ENCODE measurements around the gene TSPAN8.

TSPAN8 gene

DNA sequence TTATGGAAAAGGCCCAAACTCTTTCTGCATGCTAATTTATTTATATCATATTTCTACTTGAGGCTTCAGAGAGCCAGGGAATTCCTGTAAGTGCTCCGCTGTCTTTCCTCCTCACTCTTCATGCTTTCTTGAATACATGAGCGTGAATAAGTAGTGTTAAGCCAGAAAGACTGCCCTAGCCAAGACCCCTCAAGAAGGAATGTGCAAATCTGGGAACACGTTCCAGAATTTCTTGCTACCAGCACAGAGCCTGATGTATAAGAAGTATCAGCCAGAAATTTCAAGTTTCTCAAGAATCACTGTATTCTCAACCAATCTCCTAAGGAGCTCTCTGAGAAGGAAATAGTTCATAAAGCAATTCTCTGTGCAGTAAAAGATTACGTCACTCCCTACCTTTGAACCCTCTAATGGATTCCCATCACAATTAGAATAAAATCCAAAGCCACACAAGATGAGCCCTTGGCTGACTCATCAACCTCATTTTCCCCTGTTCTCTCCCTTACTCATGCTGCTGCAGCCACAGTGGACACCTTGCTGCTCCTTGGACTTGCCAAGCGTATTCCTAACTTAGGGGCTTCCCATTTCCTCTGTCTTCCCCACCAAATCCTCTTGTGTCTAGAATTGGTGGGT is 6.9 kb upstream of the TSPAN8 start:
- no peak overlapping the region for H2AK5ac ChIP-seq (ENCODE audit: low read length)
- no peak overlapping the region for H3K9ac ChIP-seq (ENCODE audit: low read length)
- no peak overlapping the region for H3K4me2 ChIP-seq (ENCODE audit: low read length)
- H3K14ac ChIP-seq (ENCODE audit: low read length): no peak overlapping the region
- no peak overlapping the region for H2AFZ ChIP-seq (ENCODE audit: insufficient read depth, low read length, poor library complexity)
- H2BK5ac ChIP-seq (ENCODE audit: low read depth, low read length, poor library complexity): no peak overlapping the region
- no peak overlapping the region for H3K27ac ChIP-seq (ENCODE audit: low read depth, low read length)
- no peak overlapping the region for H3K23ac ChIP-seq (ENCODE audit: low read length)
- no peak overlapping the region for H4K8ac ChIP-seq (ENCODE audit: low read depth, low read length)
- no peaks in the 10 kb centered on the region for H3K79me1 ChIP-seq (ENCODE audit: low read length)
- no peaks in the 10 kb centered on the region for H3K9me3 ChIP-seq (ENCODE audit: insufficient read depth, low read depth, low read length)
- no peaks in the 10 kb centered on the region for H3K4me1 ChIP-seq (ENCODE audit: control insufficient read depth in 1 of 2, insufficient read depth in 2 of 2, low read length in 2 of 2)
- no peak overlapping the region for H4K12ac ChIP-seq (ENCODE audit: low read depth, low read length)
- H3K36me3 ChIP-seq (ENCODE audit: control insufficient read depth in 1 of 2, insufficient read depth in 2 of 2, low read length in 2 of 2): no peaks in the 10 kb centered on the region
- WGBS (ENCODE audit: extremely low coverage, insufficient coverage, insufficient read length): no CpG with 5 or more reads among the region's 5 CpGs
- no peak overlapping the region for H4K91ac ChIP-seq (ENCODE audit: low read depth, low read length)
- H3K4me3 ChIP-seq (ENCODE audit: low read depth, low read length): no peak overlapping the region
- H3K18ac ChIP-seq (ENCODE audit: low read length): no peak overlapping the region
- H3K79me2 ChIP-seq (ENCODE audit: control insufficient read depth, insufficient read depth, low read length, poor library complexity): no peaks in the 10 kb centered on the region
- no peaks in the 10 kb centered on the region for H3K27me3 ChIP-seq (ENCODE audit: insufficient read depth, low read length)
- H3K4ac ChIP-seq (ENCODE audit: low read depth, low read length): no peak overlapping the region
- no peak overlapping the region for H2BK12ac ChIP-seq (ENCODE audit: low read length)
- H2BK120ac ChIP-seq (ENCODE audit: insufficient read depth, low read length, poor library complexity): no peak overlapping the region
- DNase-seq: no peak

DNA sequence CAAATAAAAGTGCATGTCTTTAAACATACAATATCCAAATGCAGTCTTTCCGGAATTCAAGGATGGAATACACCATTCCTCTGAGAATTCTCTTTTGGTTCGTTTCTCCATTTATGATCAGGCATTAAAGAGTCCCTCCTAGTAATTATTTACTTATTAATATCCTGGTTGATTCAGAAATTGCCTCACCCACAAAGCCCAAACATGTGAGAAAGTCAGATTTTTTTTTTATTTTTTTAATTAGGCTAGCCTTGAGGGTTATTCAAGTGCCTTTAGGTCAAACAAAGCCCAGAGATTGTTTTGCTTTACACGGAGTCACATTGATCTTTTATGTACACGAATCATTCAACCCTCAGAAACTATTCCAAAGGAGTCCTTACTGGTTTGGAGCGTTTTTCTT is 6.4 kb upstream of the TSPAN8 start:
- no peaks in the 10 kb centered on the region for H3K79me1 ChIP-seq (ENCODE audit: low read length)
- H3K27ac ChIP-seq (ENCODE audit: low read depth, low read length): no peak overlapping the region
- no peak overlapping the region for H3K18ac ChIP-seq (ENCODE audit: low read length)
- H2BK5ac ChIP-seq (ENCODE audit: low read depth, low read length, poor library complexity): no peak overlapping the region
- no peak overlapping the region for H4K8ac ChIP-seq (ENCODE audit: low read depth, low read length)
- no peak overlapping the region for H3K4me3 ChIP-seq (ENCODE audit: low read depth, low read length)
- H2AFZ ChIP-seq (ENCODE audit: insufficient read depth, low read length, poor library complexity): no peak overlapping the region
- H2AK5ac ChIP-seq (ENCODE audit: low read length): no peak overlapping the region
- H3K4ac ChIP-seq (ENCODE audit: low read depth, low read length): no peak overlapping the region
- H4K12ac ChIP-seq (ENCODE audit: low read depth, low read length): no peak overlapping the region
- H2BK120ac ChIP-seq (ENCODE audit: insufficient read depth, low read length, poor library complexity): no peak overlapping the region
- H3K14ac ChIP-seq (ENCODE audit: low read length): no peak overlapping the region
- H3K4me2 ChIP-seq (ENCODE audit: low read length): no peak overlapping the region
- H3K9ac ChIP-seq (ENCODE audit: low read length): no peak overlapping the region
- no peaks in the 10 kb centered on the region for H3K4me1 ChIP-seq (ENCODE audit: control insufficient read depth in 1 of 2, insufficient read depth in 2 of 2, low read length in 2 of 2)
- H3K9me3 ChIP-seq (ENCODE audit: insufficient read depth, low read depth, low read length): no peaks in the 10 kb centered on the region
- no peak for DNase-seq
- H3K23ac ChIP-seq (ENCODE audit: low read length): no peak overlapping the region
- no peak overlapping the region for H2BK12ac ChIP-seq (ENCODE audit: low read length)
- no peaks in the 10 kb centered on the region for H3K27me3 ChIP-seq (ENCODE audit: insufficient read depth, low read length)
- WGBS (ENCODE audit: extremely low coverage, insufficient coverage, insufficient read length): no CpG with 5 or more reads among the region's 5 CpGs
- H3K79me2 ChIP-seq (ENCODE audit: control insufficient read depth, insufficient read depth, low read length, poor library complexity): no peaks in the 10 kb centered on the region
- H3K36me3 ChIP-seq (ENCODE audit: control insufficient read depth in 1 of 2, insufficient read depth in 2 of 2, low read length in 2 of 2): no peaks in the 10 kb centered on the region
- no peak overlapping the region for H4K91ac ChIP-seq (ENCODE audit: low read depth, low read length)

DNA sequence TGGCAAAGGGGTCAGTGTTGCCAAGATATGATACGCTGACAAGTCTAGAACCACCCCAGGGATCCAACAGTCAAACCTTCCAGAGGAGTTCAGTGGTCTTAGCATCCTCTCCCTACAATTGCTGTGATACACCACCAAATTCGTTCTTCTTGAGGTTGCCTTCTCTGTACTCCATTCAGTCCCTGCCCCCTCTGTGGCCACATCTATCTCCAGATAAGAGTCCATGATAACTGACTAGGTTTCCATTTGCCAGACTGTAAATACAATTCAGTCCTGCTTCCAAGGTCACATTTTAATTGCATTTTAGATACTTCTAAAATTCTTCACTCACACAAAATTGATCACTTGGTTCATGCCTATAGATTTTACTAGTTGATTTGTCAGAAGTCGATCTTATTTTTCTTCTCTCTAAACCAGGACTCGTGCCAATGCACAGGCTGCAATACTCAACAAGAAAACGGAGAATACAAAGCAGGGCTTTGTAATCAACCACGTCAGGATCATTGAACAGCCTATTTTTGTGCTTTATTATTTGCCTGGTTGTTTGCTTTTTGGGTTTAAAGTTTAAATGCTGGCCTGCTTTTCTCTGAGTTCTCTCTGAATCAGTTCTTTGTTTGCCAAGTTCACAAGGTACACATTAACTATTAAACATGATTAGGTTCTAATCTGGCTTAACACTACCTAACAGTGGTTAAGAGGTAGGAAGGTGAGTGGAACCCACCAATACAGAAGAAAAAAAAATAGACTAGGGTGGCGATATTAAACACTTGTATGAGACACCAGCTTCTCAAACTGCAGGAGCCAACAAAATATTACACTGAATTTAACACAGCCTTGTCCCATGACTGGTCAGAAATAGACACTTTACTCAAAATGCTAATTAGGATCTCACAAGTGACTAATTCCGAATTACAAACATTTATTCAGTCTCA is 5.3 kb upstream of the TSPAN8 start:
- no peak overlapping the region for H3K27ac ChIP-seq (ENCODE audit: low read depth, low read length)
- WGBS (ENCODE audit: extremely low coverage, insufficient coverage, insufficient read length): no CpG with 5 or more reads among the region's 8 CpGs
- H3K9ac ChIP-seq (ENCODE audit: low read length): no peak overlapping the region
- H3K79me2 ChIP-seq (ENCODE audit: control insufficient read depth, insufficient read depth, low read length, poor library complexity): no peaks in the 10 kb centered on the region
- H4K91ac ChIP-seq (ENCODE audit: low read depth, low read length): no peak overlapping the region
- no peak overlapping the region for H3K4me2 ChIP-seq (ENCODE audit: low read length)
- no peaks in the 10 kb centered on the region for H3K4me1 ChIP-seq (ENCODE audit: control insufficient read depth in 1 of 2, insufficient read depth in 2 of 2, low read length in 2 of 2)
- no peak overlapping the region for H3K4me3 ChIP-seq (ENCODE audit: low read depth, low read length)
- H3K27me3 ChIP-seq (ENCODE audit: insufficient read depth, low read length): no peaks in the 10 kb centered on the region
- no peak overlapping the region for H4K12ac ChIP-seq (ENCODE audit: low read depth, low read length)
- no peak for DNase-seq
- H3K36me3 ChIP-seq (ENCODE audit: control insufficient read depth in 1 of 2, insufficient read depth in 2 of 2, low read length in 2 of 2): no peaks in the 10 kb centered on the region
- no peak overlapping the region for H4K8ac ChIP-seq (ENCODE audit: low read depth, low read length)
- H2BK5ac ChIP-seq (ENCODE audit: low read depth, low read length, poor library complexity): no peak overlapping the region
- H3K14ac ChIP-seq (ENCODE audit: low read length): no peak overlapping the region
- H2BK120ac ChIP-seq (ENCODE audit: insufficient read depth, low read length, poor library complexity): no peak overlapping the region
- no peak overlapping the region for H2AK5ac ChIP-seq (ENCODE audit: low read length)
- H2AFZ ChIP-seq (ENCODE audit: insufficient read depth, low read length, poor library complexity): no peak overlapping the region
- no peak overlapping the region for H3K4ac ChIP-seq (ENCODE audit: low read depth, low read length)
- no peak overlapping the region for H3K18ac ChIP-seq (ENCODE audit: low read length)
- no peaks in the 10 kb centered on the region for H3K9me3 ChIP-seq (ENCODE audit: insufficient read depth, low read depth, low read length)
- H3K79me1 ChIP-seq (ENCODE audit: low read length): no peaks in the 10 kb centered on the region
- H3K23ac ChIP-seq (ENCODE audit: low read length): no peak overlapping the region
- H2BK12ac ChIP-seq (ENCODE audit: low read length): no peak overlapping the region

- Histone ChIP-seq H4K91ac (ENCODE audit: low read depth, low read length) (no peak overlapping the region), H3K36me3 (ENCODE audit: control insufficient read depth in 1 of 2, insufficient read depth in 2 of 2, low read length in 2 of 2) (no peaks in the 10 kb centered on the region), H2BK12ac (ENCODE audit: low read length) (no peak overlapping the region), H2AK5ac (ENCODE audit: low read length) (no peak overlapping the region), H4K8ac (ENCODE audit: low read depth, low read length) (no peak overlapping the region), H3K27me3 (ENCODE audit: insufficient read depth, low read length) (no peaks in the 10 kb centered on the region), H3K4me1 (ENCODE audit: control insufficient read depth in 1 of 2, insufficient read depth in 2 of 2, low read length in 2 of 2) (no peaks in the 10 kb centered on the region), H3K79me2 (ENCODE audit: control insufficient read depth, insufficient read depth, low read length, poor library complexity) (no peaks in the 10 kb centered on the region), H3K79me1 (ENCODE audit: low read length) (no peaks in the 10 kb centered on the region), H3K9ac (ENCODE audit: low read length) (no peak overlapping the region), H3K18ac (ENCODE audit: low read length) (no peak overlapping the region), H3K27ac (ENCODE audit: low read depth, low read length) (no peak overlapping the region), H2BK120ac (ENCODE audit: insufficient read depth, low read length, poor library complexity) (no peak overlapping the region), H3K4me2 (ENCODE audit: low read length) (no peak overlapping the region), H3K4me3 (ENCODE audit: low read depth, low read length) (no peak overlapping the region), H2BK5ac (ENCODE audit: low read depth, low read length, poor library complexity) (no peak overlapping the region), H3K14ac (ENCODE audit: low read length) (no peak overlapping the region), H3K23ac (ENCODE audit: low read length) (no peak overlapping the region), H2AFZ (ENCODE audit: insufficient read depth, low read length, poor library complexity) (no peak overlapping the region), H3K4ac (ENCODE audit: low read depth, low read length) (no peak overlapping the region), H3K9me3 (ENCODE audit: insufficient read depth, low read depth, low read length) (no peaks in the 10 kb centered on the region), H4K12ac (ENCODE audit: low read depth, low read length) (no peak overlapping the region)
- no CpG with 5 or more reads among the region's 1 CpG for WGBS (ENCODE audit: extremely low coverage, insufficient coverage, insufficient read length)
- no peak for DNase-seq
Measured at GRCh38 chr12:71161591-71161990, 3.8 kb upstream of the TSPAN8 start.

Measured in trophoblast cell (in vitro differentiated cells and primary cell).